SU-DHL-6 (cell line): ENCODE data around the gene CDK18.

Source experiments
- H2AFZ ChIP-seq: fragments of 200-600 bp; sonication (generic); 2 replicates; pipeline ENCODE4 v1.6.1; 2014; ENCODE audit warnings: low read depth, mild to moderate bottlenecking, moderate library complexity, mixed read lengths, antibody characterized with exemption, low read length; ENCODE audit not compliant: severe bottlenecking
- H3F3A ChIP-seq: fragments of 200-600 bp; shearing (Covaris generic); 2 replicates; pipeline ENCODE4 v1.6.0; 2016; ENCODE audit warnings: antibody characterized with exemption, mild to moderate bottlenecking; ENCODE audit not compliant: insufficient read depth
- H3K27ac ChIP-seq: fragments of 200-600 bp; sonication (generic); 2 replicates; pipeline ENCODE4 v1.5.1; 2016; ENCODE audit warnings: low read depth, mild to moderate bottlenecking, low read length, moderate library complexity, mixed read lengths
- H3K27me3 ChIP-seq: fragments of 200-600 bp; sonication (generic), shearing (Covaris generic); 2 replicates; pipeline ENCODE4 v1.6.0; 2014; ENCODE audit warnings: mild to moderate bottlenecking, low read length
- H3K36me3 ChIP-seq: fragments of 200-600 bp; sonication (generic); 2 replicates; pipeline ENCODE4 v1.6.1; 2014; ENCODE audit warnings: mild to moderate bottlenecking, low read length, mixed read lengths
- H3K4me2 ChIP-seq: fragments of 300-600, 200-600 bp; shearing (Covaris generic), sonication (generic); 2 replicates; pipeline ENCODE4 v1.6.0; 2014; ENCODE audit warnings: low read length, low read depth, mild to moderate bottlenecking; ENCODE audit not compliant: poor library complexity, severe bottlenecking
- H3K4me3 ChIP-seq: fragments of 200-600 bp; sonication (generic); 2 replicates; pipeline ENCODE4 v1.5.1; 2014; ENCODE audit warnings: antibody characterized with exemption, low read length, mild to moderate bottlenecking, mixed read lengths; ENCODE audit not compliant: insufficient read depth, poor library complexity, severe bottlenecking
- H3K79me2 ChIP-seq: fragments of 200-600 bp; sonication (generic); 2 replicates; pipeline ENCODE4 v1.6.1; 2014; ENCODE audit warnings: mild to moderate bottlenecking, low read length, moderate library complexity; ENCODE audit not compliant: insufficient read depth
- H3K9ac ChIP-seq: fragments of 200-600 bp; sonication (generic); 2 replicates; pipeline ENCODE4 v1.7.0; 2014; ENCODE audit warnings: mild to moderate bottlenecking, low read length
- H3K9me2 ChIP-seq: fragments of 200-600 bp; sonication (generic); replicated peaks from 2 replicates; pipeline ENCODE4 v1.6.1; 2014; ENCODE audit warnings: low read length; ENCODE audit not compliant: insufficient read depth
- H3K9me3 ChIP-seq: fragments of 200-600 bp; sonication (generic); 2 replicates; pipeline ENCODE4 v1.6.1; 2014; ENCODE audit warnings: low read length, mixed read lengths; ENCODE audit not compliant: insufficient read depth
- H4K20me1 ChIP-seq: fragments of 200-600 bp; sonication (generic); 2 replicates; pipeline ENCODE4 v1.6.1; 2014; ENCODE audit warnings: low read depth, mild to moderate bottlenecking, antibody characterized with exemption, low read length, moderate library complexity, mixed read lengths
- EZH2phosphoT487 ChIP-seq: fragments of 200-600 bp; sonication (generic), shearing (Covaris generic); conservative IDR thresholded peaks from 2 replicates; pipeline ENCODE4 v1.6.1; 2018; ENCODE audit warnings: mild to moderate bottlenecking, antibody characterized with exemption, low read length, moderate library complexity, mixed read lengths
- TF ChIP-seq, protein P1 (sequence below): fragments of 200-600 bp; sonication (generic); IDR thresholded peaks from one replicate; pipeline ENCODE4 v1.5.1; 2017; ENCODE audit warnings: antibody characterized with exemption, mild to moderate bottlenecking, low read length, moderate library complexity; ENCODE audit not compliant: insufficient read depth, poor library complexity, severe bottlenecking

The CDK18 gene

DNA sequence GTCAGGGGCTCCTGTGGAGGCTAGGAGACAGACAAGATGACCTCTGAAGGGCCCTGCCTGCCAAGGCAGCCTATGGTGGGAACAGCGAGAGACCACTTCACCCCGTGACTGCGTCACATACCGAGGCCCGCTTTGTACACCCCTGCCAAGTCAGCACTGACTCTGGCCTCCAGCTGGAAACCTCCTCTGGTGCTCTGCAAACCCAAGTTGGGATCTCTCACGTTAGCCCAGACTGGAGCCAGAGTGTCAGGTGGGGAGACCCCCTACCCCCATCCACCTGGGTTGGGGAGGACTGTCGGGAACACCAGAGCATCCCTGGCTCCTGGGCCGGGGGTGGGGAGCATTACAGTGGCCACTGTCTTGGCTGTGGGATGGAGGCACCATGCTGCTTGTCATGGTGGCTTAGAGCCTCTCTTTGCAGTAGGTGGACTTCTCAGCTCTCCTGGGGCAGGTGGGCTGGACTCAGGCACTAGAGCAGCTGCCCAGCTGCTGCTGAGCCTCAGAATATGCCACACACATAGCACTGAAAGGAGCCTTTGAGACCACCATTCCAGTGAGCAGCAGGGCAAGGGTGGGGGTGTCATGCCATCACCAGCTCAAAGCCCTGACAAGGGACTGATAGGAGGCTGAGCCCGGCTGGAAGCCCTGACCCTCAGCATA, 77.0 kb downstream of the CDK18 start:
- Histone ChIP-seq H3K9me3 (no peaks in the 10 kb centered on the region), H3K36me3 (no peaks in the 10 kb centered on the region), H3K4me2 (no peak overlapping the region), H3F3A (no peaks in the 10 kb centered on the region), H3K27me3 (no peaks in the 10 kb centered on the region), H3K9ac (no peak overlapping the region), H3K9me2 (no peaks in the 10 kb centered on the region), H2AFZ (no peak overlapping the region), H4K20me1 (no peaks in the 10 kb centered on the region), H3K4me3 (no peak overlapping the region), H3K27ac (no peak overlapping the region), H3K79me2 (no peaks in the 10 kb centered on the region)
- TF ChIP-seq, protein P1, sequence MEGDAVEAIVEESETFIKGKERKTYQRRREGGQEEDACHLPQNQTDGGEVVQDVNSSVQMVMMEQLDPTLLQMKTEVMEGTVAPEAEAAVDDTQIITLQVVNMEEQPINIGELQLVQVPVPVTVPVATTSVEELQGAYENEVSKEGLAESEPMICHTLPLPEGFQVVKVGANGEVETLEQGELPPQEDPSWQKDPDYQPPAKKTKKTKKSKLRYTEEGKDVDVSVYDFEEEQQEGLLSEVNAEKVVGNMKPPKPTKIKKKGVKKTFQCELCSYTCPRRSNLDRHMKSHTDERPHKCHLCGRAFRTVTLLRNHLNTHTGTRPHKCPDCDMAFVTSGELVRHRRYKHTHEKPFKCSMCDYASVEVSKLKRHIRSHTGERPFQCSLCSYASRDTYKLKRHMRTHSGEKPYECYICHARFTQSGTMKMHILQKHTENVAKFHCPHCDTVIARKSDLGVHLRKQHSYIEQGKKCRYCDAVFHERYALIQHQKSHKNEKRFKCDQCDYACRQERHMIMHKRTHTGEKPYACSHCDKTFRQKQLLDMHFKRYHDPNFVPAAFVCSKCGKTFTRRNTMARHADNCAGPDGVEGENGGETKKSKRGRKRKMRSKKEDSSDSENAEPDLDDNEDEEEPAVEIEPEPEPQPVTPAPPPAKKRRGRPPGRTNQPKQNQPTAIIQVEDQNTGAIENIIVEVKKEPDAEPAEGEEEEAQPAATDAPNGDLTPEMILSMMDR = no peak
- no peak for TF ChIP-seq EZH2phosphoT487

GRCh38 chr1:205582046-205582445, 77.6 kb downstream of the CDK18 start:
- no peaks in the 10 kb centered on the region for H3K9me3 ChIP-seq
- no peak overlapping the region for H3K4me2 ChIP-seq
- TF ChIP-seq, protein P1 = no peak
- TF ChIP-seq EZH2phosphoT487 = no peak
- no peak overlapping the region for H3K9ac ChIP-seq
- H3K4me3 ChIP-seq = no peak overlapping the region
- no peaks in the 10 kb centered on the region for H3K9me2 ChIP-seq
- H2AFZ ChIP-seq = no peak overlapping the region
- no peaks in the 10 kb centered on the region for H3F3A ChIP-seq
- no peaks in the 10 kb centered on the region for H4K20me1 ChIP-seq
- H3K27me3 ChIP-seq = no peaks in the 10 kb centered on the region
- H3K79me2 ChIP-seq = no peaks in the 10 kb centered on the region
- H3K36me3 ChIP-seq = no peaks in the 10 kb centered on the region
- no peak overlapping the region for H3K27ac ChIP-seq
